Measurements from ENCODE around the gene AGBL2.

DNA sequence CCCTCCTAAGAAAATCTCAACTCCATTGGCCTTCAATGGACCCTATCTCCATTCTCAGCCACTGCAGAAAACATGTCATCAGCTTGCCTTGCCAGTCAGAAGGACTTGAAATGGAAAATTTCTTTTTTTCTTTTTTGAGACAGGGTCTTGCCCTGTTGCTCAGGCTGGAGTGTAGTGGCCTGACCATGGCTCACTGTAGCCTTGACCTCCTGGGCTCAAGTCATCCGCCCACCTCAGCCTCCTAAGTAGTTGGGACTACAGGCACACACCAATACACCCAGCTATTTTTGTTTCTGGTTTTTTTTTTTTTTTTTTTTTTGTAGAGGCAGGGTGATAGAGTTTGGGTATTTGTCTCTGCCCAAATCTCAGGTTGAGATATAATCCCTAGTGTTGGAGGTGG, 29.0 kb downstream of the AGBL2 start:
- TF ChIP-seq POLR2A (IDR thresholded peaks at IDR 0.05), result no peak
- TF ChIP-seq CTCF (IDR thresholded peaks at IDR 0.05), result no peak

Measured in lower leg skin (tissue), 3 donors.